HUDEP-2 (cell line): ENCODE data around the gene GMDS.

Experiments
- DNase-seq, 76 experiments: peaks; one replicate each; lab custom pipeline; 2025; ENCODE audit not compliant: unreplicated experiment in 76 of 76; lab: John Stamatoyannopoulos, UW

Gene GMDS

DNA sequence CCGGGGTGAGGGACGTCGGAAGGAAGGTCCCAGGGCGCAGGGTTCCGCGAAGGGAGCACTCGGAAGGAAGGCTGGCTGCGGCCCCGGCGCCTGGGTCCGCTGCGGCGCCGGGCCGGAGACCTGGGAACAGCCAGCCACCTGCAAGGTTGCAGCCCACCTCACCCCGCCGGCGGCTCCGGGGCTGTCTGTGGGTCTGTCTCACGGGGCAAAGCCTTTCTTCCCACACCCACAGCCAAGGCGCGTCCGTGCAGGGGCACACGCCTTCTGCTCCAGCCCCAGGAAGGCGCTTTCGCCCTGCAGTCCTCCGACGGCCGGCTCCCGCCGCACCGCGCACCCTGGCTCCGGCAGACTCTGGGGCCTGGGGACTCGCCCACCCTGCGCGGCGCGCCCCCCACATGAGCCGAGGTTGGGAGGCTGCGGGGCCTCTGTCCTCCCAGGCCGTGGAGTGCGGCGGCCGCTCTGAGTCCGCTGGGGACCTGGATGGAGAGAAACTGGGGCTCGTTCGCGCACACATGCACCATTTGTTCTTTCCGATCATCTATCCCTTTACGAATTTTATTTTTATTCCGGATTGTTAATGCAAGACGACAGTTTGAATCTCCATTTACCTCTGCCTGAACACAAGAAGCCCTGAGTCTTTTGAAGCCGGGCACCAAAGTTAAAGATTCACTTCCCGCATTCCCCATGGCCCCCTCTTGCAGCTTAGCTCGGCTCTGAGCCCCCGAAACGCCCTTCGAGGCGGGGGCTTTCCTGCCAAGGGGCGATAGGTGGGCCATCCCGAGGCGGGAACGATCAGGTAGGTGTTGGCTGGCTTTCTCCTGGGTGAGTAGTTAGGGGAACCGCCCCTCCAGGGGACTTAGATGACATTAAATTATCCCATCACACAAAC, 640.2 kb downstream of the GMDS start:
- peak in 1 of 76 experiments; percentile 55 for DNase-seq

DNA sequence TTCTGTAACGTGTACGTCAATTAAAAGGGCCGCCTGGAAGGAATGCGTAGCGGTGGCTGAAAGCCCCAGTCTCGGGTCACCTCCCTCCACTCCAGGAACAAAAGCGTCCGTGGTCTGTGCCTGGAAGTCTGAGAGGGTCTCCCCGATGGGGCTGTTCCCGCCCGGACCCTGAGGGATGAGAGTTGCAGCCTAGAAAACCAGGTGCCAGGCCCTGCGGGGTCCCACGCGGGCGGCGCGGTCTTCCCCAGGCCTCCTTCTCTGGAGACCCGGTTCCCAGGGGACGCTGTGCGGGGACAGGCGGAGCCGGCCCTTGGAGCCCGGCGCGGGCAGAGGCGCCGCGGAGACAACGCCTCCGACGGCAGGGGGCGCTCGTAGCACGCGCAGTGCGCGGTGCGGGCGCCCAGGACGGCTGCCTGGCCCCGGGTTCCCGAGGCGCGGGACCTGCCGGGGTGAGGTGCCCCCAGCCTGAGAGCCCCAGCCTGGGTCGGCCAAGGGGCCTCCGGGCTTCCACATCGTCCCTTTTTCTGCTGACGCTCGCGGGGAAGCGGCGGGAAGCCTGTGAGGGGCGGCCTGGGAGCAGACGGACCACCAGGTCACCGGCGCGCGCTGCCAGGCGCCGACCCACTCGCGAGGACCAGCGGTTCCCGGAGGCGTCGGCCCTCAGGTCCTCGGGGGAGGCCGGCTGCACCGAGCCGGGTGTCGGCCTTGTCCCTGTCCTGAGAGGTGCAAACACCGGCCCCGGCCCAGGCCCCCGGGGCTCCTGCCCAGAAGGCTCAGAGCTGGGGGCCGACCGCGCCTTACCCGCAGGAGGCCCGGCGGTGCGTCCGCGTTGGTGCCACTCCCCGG, 641.0 kb downstream of the GMDS start:
- peak in 46 of 76 experiments; percentile 9 to 75 (median 36) for DNase-seq

- no peak for DNase-seq
Measured at GRCh38 chr6:1603708-1604107, 641.7 kb downstream of the GMDS start.

DNA sequence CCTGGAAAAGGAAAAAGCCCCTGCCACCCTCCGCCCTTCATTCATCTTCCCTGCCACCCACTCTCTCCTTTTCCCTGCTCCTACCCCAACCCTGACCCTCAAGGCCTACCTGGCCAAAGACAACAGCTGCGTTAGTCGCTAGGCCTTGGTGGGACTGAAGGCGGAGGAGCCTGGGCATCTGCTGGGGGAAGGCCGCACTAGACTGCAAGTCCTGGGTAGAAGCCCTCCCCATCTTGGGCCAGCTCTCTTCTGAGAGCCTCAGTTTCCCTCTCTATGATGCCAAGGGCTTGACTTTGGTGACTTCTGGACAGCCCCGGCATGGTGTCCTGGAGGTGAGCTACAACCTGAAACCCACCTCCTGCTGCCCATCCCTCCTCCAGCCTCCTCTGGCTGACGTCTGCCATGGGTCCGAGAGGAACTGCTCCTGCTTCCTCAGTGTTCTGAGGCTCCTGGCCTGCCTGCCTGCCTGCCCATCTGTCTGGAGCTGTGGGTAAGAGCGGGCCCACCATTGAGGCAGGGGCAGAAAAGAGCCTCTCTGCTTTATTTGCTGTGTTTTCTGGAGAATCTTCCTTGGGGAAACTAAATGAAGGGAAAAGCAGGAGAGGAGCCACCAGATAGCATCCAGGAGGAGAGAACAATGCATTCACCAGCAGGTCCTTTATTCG, 643.2 kb downstream of the GMDS start:
- DNase-seq, result no peak

DNA sequence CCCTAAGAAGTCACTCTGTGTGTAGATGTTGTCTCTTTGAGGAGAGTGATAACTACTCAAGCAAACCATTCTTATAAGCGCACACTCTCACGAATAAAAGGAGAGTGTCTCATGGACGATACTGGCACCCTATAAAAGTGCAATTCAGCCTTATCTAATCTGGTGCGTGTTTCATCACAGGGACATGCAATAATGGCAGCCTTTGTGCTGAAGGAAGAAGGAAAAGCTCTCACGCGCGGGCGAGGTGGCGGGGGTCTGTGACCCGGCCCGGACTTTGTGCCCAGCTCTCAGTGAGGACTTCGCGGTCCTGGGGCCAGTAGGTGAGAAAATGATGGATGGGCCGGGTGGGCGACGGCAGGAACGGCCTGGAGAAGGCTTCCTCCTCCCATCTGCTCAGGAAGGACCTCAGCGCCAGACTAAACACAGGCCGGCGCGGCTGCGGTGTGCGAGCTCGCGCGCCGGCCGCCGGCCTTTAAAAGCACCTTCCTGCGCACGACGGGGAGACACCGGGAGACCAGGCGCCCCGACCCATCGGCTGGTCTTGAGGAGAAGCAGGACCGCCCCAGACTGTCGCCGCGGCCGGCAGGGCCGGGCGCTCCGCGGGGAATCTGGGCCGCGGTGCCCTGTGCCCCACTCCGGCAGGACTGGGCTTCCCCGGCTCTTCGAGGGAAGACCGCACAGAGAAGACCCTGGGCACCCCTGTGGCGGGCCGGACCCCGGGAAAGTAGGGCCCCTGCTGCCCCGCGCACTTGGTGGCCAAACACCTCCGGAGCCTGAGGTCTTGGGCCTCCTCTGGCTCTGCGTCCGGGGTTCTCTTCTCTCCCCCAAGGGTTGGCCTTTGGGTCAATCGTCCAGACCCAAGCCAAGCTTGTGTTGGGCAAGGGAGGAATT, 644.0 kb downstream of the GMDS start:
- no peak for DNase-seq

GRCh38 chr6:1600764-1601157, 644.6 kb downstream of the GMDS start:
- no peak for DNase-seq

DNA sequence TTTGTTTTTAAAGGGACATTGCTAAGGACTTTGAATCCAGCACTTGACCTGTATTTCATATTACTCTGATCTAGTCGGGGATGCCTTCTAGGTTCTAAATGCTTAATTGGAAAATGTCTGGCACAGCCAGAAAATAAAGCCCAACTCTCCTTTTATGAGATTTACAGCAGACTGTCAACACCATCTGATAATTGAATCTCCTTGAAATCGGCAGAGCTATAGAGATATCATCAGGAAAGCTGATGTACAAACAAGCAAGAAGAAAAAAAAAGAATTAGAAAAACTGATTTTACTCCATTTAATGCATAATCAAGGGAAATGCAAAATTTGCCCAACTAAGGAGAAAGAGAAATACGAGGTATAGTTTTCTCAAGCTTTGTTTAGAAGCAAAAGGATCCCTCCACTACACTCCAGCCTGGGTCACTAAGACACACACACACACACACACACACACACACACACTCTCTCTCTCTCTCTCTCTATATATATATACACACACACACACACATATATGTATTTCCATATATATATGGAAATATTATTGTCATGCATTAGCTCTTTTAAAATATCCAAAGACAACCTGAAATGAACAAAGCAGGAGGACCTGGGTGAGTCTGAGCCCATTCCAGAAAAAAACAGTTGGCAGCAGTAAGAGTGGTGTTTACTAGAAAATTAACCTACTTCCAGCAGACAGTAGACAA, 645.2 kb downstream of the GMDS start:
- DNase-seq, result no peak

DNA sequence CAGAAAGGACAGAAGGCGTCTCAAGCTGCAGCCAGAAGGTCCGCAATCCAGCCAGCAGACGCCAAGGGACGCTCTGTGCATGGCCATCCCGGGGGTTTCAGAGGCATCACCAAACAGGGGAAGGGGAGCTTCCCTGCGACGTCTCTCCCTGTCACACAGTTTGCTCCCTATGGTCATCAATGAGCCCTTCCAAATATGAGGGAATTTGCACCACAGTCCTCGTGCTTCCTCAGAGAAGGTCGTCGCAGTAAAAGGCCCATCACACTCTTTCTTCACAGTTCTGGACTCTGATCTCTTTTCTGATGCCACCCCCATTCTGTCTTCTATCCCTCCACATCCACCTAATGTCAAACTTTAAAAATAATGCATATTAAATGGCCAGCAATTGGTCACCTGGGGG, 645.9 kb downstream of the GMDS start:
- no peak for DNase-seq

- no peak for DNase-seq
Measured at GRCh38 chr6:1598886-1599285, 646.5 kb downstream of the GMDS start.

GRCh38 chr6:1598433-1598832, 647.0 kb downstream of the GMDS start:
- no peak for DNase-seq

GRCh38 chr6:1597924-1598323, 647.5 kb downstream of the GMDS start:
- no peak for DNase-seq

GRCh38 chr6:1597121-1597744, 648.2 kb downstream of the GMDS start:
- DNase-seq, result no peak

DNA sequence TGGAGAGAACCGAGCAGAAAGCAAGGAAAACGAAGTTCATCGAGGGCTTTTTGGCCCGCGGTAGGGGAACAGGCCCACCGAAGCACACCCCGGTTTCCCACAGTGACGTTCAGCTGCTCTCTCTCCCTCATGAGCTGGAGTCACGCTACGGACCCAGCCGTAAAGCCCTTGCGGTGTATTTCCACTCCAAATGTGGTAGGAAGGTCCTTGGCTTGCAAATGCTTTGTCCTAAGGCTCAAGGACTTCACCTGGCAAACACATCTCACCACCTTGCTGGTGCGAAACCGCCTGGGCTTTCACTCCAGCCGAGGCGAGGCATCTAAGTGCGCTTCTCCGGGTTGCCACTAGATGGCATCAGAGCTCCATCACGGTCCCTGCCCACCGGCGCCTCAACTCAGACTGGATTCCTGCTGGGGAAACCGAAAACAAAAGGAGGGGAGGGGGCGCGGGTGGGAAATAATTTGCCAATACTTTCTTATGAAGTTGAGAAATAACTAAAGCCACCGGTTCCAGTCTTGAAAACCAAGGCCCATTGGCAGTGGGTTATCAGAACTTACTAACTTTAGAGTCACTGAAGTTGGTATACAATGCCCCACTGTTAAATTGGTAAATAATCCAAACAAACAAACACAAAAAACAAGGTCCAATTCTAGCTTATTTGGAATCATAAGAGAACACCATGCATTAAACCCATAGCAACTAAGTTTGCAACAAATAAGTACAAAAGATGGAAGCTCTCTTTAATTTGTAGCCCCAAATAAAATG, 649.1 kb downstream of the GMDS start:
- DNase-seq, result peak in 36 of 76 experiments; percentile 8 to 64 (median 39)

- DNase-seq, result no peak
Measured at GRCh38 chr6:1595271-1596087, 649.9 kb downstream of the GMDS start.

DNA sequence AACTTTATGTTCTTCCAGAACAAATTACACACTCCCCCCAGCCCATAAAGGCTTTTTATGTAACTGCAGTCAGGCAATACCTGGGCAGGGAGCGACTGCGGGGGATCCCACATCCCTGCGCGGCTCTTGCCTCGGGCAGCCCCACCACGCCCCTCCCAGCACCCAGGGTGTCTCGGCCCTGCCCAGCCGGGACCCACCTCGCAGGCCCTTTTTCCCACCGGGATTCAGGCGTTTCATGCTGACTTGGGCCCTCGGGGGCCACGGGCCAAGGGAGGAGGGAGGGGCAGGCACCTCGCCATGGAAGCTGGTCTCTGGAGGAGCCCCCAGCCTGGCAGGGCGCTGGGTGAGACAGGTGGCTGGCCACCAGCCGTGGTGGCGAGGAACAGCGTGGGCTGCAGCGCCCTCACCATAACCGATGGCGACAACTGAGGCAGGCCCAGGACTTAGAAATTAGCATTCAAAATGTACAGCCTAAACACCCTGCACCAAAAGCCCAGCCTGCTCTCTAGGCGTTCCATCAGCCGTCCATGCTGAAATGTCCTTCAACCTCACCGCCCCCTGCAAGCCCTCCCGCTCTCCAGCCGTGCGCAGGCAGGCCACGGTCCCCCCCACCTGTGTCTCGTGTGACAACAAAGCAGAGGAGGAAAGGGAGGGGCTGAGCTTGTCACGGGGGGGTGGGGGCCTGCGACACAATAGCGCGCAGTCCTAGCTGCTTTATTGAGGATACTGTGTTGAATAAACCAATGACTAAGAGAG, 650.8 kb downstream of the GMDS start:
- DNase-seq, result no peak

DNA sequence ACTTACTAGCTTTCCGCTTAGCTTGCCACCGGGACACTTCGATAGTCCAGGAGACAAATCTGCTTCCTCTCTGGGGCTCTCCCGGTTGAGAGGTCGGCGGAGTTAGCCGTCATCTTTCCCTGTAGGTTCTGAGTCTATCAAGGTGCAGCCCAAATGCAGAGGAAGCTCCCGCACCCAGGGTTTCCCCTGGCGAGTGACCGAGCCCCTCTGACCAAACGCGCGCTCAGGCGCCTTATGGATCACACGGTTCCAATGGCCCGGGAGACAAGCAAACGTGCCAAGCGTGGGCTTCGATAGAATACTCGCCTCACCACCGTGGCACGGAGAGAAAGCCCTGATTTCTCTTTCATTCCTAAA, 651.5 kb downstream of the GMDS start:
- DNase-seq, result no peak
